ENCODE data around the gene ENOX1. TPM values are rescaled to one million over a fixed set of nuclear protein-coding genes. Genes with fewer than 3 reads are reported as not detected.

Gene ENOX1
- total and polyA plus RNA-seq, 9 donors = 10.1 to 17.5 (median 12.2) TPM

DNA sequence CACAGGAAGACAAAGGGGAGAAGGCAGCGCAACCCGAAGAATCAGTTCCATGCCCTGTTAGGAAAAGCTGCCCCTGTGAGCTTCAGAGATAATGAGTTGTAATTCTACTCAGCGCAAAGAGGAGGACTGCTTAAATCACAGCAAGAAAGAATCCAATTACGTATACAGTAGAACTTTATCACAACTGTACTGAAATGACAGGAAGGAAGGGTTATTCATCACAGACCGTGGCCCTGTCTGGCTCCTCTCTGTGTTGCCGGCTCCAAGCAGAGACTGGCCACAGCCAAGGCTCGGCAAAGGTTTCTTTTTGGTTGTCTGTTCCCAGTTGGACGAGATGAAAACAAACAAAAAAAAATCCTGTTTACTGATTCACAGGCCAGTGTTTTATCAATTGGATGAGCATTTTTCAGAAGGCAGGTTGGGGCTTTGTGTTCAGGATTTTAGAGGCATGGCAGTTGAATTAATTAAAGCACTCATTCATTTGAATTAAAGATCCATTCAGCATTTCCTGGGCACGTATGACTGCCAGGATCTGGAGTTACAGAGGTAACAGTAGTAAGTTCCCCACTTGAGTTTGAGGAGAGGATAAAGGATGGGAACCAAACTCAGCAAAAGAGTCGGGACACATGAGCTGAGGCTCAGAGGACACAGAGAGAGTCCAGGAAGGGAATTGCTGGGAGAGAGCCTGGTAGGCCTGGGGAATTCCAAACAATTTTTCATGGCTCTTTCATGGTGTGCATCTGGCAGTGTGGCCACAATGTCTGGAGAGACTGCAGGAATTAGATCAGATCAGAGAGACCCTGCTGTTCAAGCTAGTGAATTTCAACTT, 422.3 kb downstream of the ENOX1 start:
- no peaks in the 10 kb centered on the region for H3K9me3 ChIP-seq (replicated peaks; ENCODE audit: control insufficient read depth, low read depth, low read length)
- H3K27me3 ChIP-seq (ENCODE audit: control insufficient read depth, insufficient read depth, low read length) = no peaks in the 10 kb centered on the region
- no peaks in the 10 kb centered on the region for H3K36me3 ChIP-seq (ENCODE audit: control insufficient read depth, insufficient read depth, low read length)
- H3K27ac ChIP-seq (ENCODE audit: low read length) = peak overlapping the region; percentile 82
- H3K4me1 ChIP-seq (ENCODE audit: control insufficient read depth, insufficient read depth, low read length) = peaks cover 39% of the 10 kb centered on the region
- 11% methylated on average over 5 of the region's 10 CpGs for WGBS (ENCODE audit: insufficient coverage)
- peak; percentile 75 for DNase-seq
- H3K4me3 ChIP-seq (ENCODE audit: low read length) = no peak overlapping the region

GRCh38 chr13:43363156-43363953, 423.4 kb downstream of the ENOX1 start:
- no peaks in the 10 kb centered on the region for H3K9me3 ChIP-seq (replicated peaks; ENCODE audit: control insufficient read depth, low read depth, low read length)
- H3K4me3 ChIP-seq (ENCODE audit: low read length) = no peak overlapping the region
- H3K27ac ChIP-seq (ENCODE audit: low read length) = peak overlapping the region; percentile 82
- peak; percentile 96 for DNase-seq
- WGBS (ENCODE audit: insufficient coverage) = 0% methylated on average over 3 of the region's 5 CpGs
- no peaks in the 10 kb centered on the region for H3K27me3 ChIP-seq (ENCODE audit: control insufficient read depth, insufficient read depth, low read length)
- H3K4me1 ChIP-seq (ENCODE audit: control insufficient read depth, insufficient read depth, low read length) = peaks cover 37% of the 10 kb centered on the region
- peaks cover 2% of the 10 kb centered on the region for H3K36me3 ChIP-seq (ENCODE audit: control insufficient read depth, insufficient read depth, low read length)

GRCh38 chr13:43362556-43362955, 424.2 kb downstream of the ENOX1 start:
- peaks cover 4% of the 10 kb centered on the region for H3K36me3 ChIP-seq (ENCODE audit: control insufficient read depth, insufficient read depth, low read length)

GRCh38 chr13:43360892-43361610, 425.7 kb downstream of the ENOX1 start:
- H3K4me1 ChIP-seq (ENCODE audit: control insufficient read depth, insufficient read depth, low read length) = peaks cover 50% of the 10 kb centered on the region
- no peaks in the 10 kb centered on the region for H3K27me3 ChIP-seq (ENCODE audit: control insufficient read depth, insufficient read depth, low read length)
- H3K27ac ChIP-seq (ENCODE audit: low read length) = peak overlapping the region; percentile 16
- H3K4me3 ChIP-seq (ENCODE audit: low read length) = no peak overlapping the region
- peaks cover 4% of the 10 kb centered on the region for H3K36me3 ChIP-seq (ENCODE audit: control insufficient read depth, insufficient read depth, low read length)
- WGBS (ENCODE audit: insufficient coverage) = 0% methylated on average over 1 of the region's 6 CpGs
- DNase-seq = peak; percentile 79
- no peaks in the 10 kb centered on the region for H3K9me3 ChIP-seq (replicated peaks; ENCODE audit: control insufficient read depth, low read depth, low read length)

More at GRCh38 chr13:43362556-43362955, 424.2 kb downstream of the ENOX1 start:
- Histone ChIP-seq H3K9me3 (replicated peaks; ENCODE audit: control insufficient read depth, low read depth, low read length) (no peaks in the 10 kb centered on the region), H3K27ac (ENCODE audit: low read length) (peak overlapping the region; percentile 82), H3K27me3 (ENCODE audit: control insufficient read depth, insufficient read depth, low read length) (no peaks in the 10 kb centered on the region), H3K4me3 (ENCODE audit: low read length) (no peak overlapping the region), H3K4me1 (ENCODE audit: control insufficient read depth, insufficient read depth, low read length) (peaks cover 40% of the 10 kb centered on the region)
- WGBS (ENCODE audit: insufficient coverage) = 54% methylated on average over 3 of the region's 6 CpGs
- peak; percentile 78 for DNase-seq

DNA sequence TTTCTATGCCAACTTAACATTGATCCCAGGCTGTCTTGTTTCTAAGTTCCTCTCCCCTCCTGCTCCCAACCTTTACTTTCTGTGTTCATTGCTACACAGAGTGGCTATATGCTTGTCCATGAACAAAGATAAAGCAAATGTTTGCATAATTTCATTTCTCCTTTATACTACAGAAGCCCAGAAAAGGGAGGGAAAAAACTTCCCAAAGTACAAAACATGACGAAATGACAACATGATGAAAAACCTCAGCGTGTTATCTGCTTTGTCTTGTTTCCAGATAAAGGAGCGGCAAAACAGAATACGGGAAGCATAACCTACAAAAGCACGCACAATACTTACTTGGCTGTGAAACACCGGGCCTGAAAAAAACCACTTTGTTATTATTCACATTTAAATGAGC, 426.6 kb downstream of the ENOX1 start:
- no CpG with 5 or more reads among the region's 6 CpGs for WGBS (ENCODE audit: insufficient coverage)
- peaks cover 45% of the 10 kb centered on the region for H3K4me1 ChIP-seq (ENCODE audit: control insufficient read depth, insufficient read depth, low read length)
- H3K27me3 ChIP-seq (ENCODE audit: control insufficient read depth, insufficient read depth, low read length) = no peaks in the 10 kb centered on the region
- peaks cover 11% of the 10 kb centered on the region for H3K36me3 ChIP-seq (ENCODE audit: control insufficient read depth, insufficient read depth, low read length)
- no peak overlapping the region for H3K27ac ChIP-seq (ENCODE audit: low read length)
- no peak overlapping the region for H3K4me3 ChIP-seq (ENCODE audit: low read length)
- no peak for DNase-seq
- no peaks in the 10 kb centered on the region for H3K9me3 ChIP-seq (replicated peaks; ENCODE audit: control insufficient read depth, low read depth, low read length)

DNA sequence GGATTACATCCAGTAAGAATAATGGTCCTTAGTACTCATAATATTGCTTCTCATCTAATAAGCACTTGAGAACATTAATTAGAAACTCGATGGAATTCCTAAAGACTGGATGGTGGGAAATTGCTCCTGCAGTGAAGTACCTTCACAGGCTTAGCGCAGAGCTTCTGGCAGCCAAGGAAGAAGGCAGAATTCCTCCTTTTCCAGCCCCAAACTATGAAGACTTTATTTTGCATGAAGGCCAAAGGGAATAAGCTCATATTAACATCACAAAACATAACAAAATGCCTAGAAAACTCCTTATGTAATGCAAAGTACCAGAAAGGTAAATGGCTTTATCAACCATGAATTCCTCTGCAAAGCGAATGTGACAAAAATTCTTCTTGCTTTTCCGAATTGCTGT, 427.2 kb downstream of the ENOX1 start:
- Histone ChIP-seq H3K4me1 (ENCODE audit: control insufficient read depth, insufficient read depth, low read length) (peaks cover 38% of the 10 kb centered on the region), H3K27me3 (ENCODE audit: control insufficient read depth, insufficient read depth, low read length) (no peaks in the 10 kb centered on the region), H3K27ac (ENCODE audit: low read length) (no peak overlapping the region), H3K9me3 (replicated peaks; ENCODE audit: control insufficient read depth, low read depth, low read length) (no peaks in the 10 kb centered on the region), H3K36me3 (ENCODE audit: control insufficient read depth, insufficient read depth, low read length) (peaks cover 13% of the 10 kb centered on the region), H3K4me3 (ENCODE audit: low read length) (no peak overlapping the region)
- DNase-seq = no peak
- 100% methylated on average over 1 of the region's 4 CpGs for WGBS (ENCODE audit: insufficient coverage)

DNA sequence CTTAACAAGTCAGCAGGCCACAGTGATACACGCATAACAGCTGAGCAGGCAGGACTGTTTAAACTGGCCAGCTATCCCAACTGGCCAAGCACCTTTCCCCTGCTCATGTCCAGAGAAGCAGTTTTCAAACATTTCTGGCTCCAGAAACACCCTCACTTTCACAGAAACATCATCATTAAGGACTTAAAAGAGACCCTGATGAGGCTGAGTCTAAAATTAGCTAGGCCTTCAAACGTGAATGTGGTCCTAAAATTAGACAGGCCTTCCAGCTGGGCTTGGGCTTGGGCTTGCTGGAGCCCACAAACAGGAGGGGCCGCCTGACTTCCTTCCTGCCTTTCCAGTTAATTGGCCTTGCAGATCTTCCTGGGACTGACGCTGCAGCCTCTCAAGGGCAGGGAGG, 429.2 kb downstream of the ENOX1 start:
- H3K4me1 ChIP-seq (ENCODE audit: control insufficient read depth, insufficient read depth, low read length) = peaks cover 29% of the 10 kb centered on the region
- H3K36me3 ChIP-seq (ENCODE audit: control insufficient read depth, insufficient read depth, low read length) = peaks cover 13% of the 10 kb centered on the region
- no peak overlapping the region for H3K4me3 ChIP-seq (ENCODE audit: low read length)
- H3K9me3 ChIP-seq (replicated peaks; ENCODE audit: control insufficient read depth, low read depth, low read length) = no peaks in the 10 kb centered on the region
- DNase-seq = peak; percentile 82
- 10% methylated on average over 3 of the region's 4 CpGs for WGBS (ENCODE audit: insufficient coverage)
- H3K27me3 ChIP-seq (ENCODE audit: control insufficient read depth, insufficient read depth, low read length) = no peaks in the 10 kb centered on the region
- peak overlapping the region; percentile 72 for H3K27ac ChIP-seq (ENCODE audit: low read length)

- 43% methylated on average over 4 of the region's 5 CpGs for WGBS (ENCODE audit: insufficient coverage)
- H3K36me3 ChIP-seq (ENCODE audit: control insufficient read depth, insufficient read depth, low read length) = peaks cover 13% of the 10 kb centered on the region
- DNase-seq = no peak
- no peak overlapping the region for H3K4me3 ChIP-seq (ENCODE audit: low read length)
- H3K27ac ChIP-seq (ENCODE audit: low read length) = peak overlapping the region; percentile 23
- H3K4me1 ChIP-seq (ENCODE audit: control insufficient read depth, insufficient read depth, low read length) = peaks cover 24% of the 10 kb centered on the region
- no peaks in the 10 kb centered on the region for H3K9me3 ChIP-seq (replicated peaks; ENCODE audit: control insufficient read depth, low read depth, low read length)
- no peaks in the 10 kb centered on the region for H3K27me3 ChIP-seq (ENCODE audit: control insufficient read depth, insufficient read depth, low read length)
These were observed 430.2 kb downstream of the ENOX1 start for GRCh38 chr13:43356567-43356966.

GRCh38 chr13:43355774-43356173, 431.0 kb downstream of the ENOX1 start:
- 96% methylated on average over 17 of the region's 17 CpGs for WGBS (ENCODE audit: insufficient coverage)

More at GRCh38 chr13:43355774-43356173, 431.0 kb downstream of the ENOX1 start:
- H3K27ac ChIP-seq (ENCODE audit: low read length) = no peak overlapping the region
- peaks cover 13% of the 10 kb centered on the region for H3K36me3 ChIP-seq (ENCODE audit: control insufficient read depth, insufficient read depth, low read length)
- peaks cover 19% of the 10 kb centered on the region for H3K4me1 ChIP-seq (ENCODE audit: control insufficient read depth, insufficient read depth, low read length)
- no peak overlapping the region for H3K4me3 ChIP-seq (ENCODE audit: low read length)
- no peaks in the 10 kb centered on the region for H3K9me3 ChIP-seq (replicated peaks; ENCODE audit: control insufficient read depth, low read depth, low read length)
- no peak for DNase-seq
- no peaks in the 10 kb centered on the region for H3K27me3 ChIP-seq (ENCODE audit: control insufficient read depth, insufficient read depth, low read length)

Measured in muscle of leg (tissue), 11 donors.